Right hindlimb (tissue), 1 donor: Measurements from ENCODE around the gene KPNA1.

Experiments used
- DNase-seq: peaks from one replicate; pipeline ENCODE4 v3.0.0-alpha.2; 2018

The KPNA1 gene

GRCh38 chr3:122410639-122411038, 104.1 kb downstream of the KPNA1 start:
- no peak for DNase-seq

- DNase-seq = no peak
These were observed 104.6 kb downstream of the KPNA1 start for GRCh38 chr3:122410111-122410510.

GRCh38 chr3:122409446-122409845, 105.3 kb downstream of the KPNA1 start:
- no peak for DNase-seq

- no peak for DNase-seq
These were observed 106.8 kb downstream of the KPNA1 start for GRCh38 chr3:122407946-122408345.

GRCh38 chr3:122406198-122406597, 108.5 kb downstream of the KPNA1 start:
- no peak for DNase-seq

GRCh38 chr3:122405015-122405414, 109.7 kb downstream of the KPNA1 start:
- no peak for DNase-seq

GRCh38 chr3:122403489-122403888, 111.2 kb downstream of the KPNA1 start:
- DNase-seq = no peak

GRCh38 chr3:122398920-122399319, 115.8 kb downstream of the KPNA1 start:
- no peak for DNase-seq

- no peak for DNase-seq
These were observed 117.5 kb downstream of the KPNA1 start for GRCh38 chr3:122397201-122397600.

- DNase-seq = no peak
These were observed 118.2 kb downstream of the KPNA1 start for GRCh38 chr3:122396511-122396910.

GRCh38 chr3:122395582-122395981, 119.2 kb downstream of the KPNA1 start:
- no peak for DNase-seq

GRCh38 chr3:122394173-122394572, 120.6 kb downstream of the KPNA1 start:
- DNase-seq = no peak

- DNase-seq = no peak
These were observed 121.6 kb downstream of the KPNA1 start for GRCh38 chr3:122392868-122393844.

GRCh38 chr3:122391681-122392446, 122.9 kb downstream of the KPNA1 start:
- DNase-seq = no peak

- DNase-seq = no peak
These were observed 124.1 kb downstream of the KPNA1 start for GRCh38 chr3:122390665-122391064.

GRCh38 chr3:122389892-122390291, 124.8 kb downstream of the KPNA1 start:
- no peak for DNase-seq

- DNase-seq = no peak
These were observed 125.5 kb downstream of the KPNA1 start for GRCh38 chr3:122389197-122389596.

- DNase-seq = no peak
These were observed 127.0 kb downstream of the KPNA1 start for GRCh38 chr3:122387709-122388108.

- peak; percentile 94 for DNase-seq
These were observed 130.7 kb downstream of the KPNA1 start, which contains the start of gene FAM162A for GRCh38 chr3:122383771-122384697. FAM162A (plus strand) TSS chr3:122384182; CDS start chr3:122384266, 84 bp downstream.

GRCh38 chr3:122382888-122383666, 131.7 kb downstream of the KPNA1 start, which contains the start of gene MIX23:
MIX23 (minus strand) TSS chr3:122383231; CDS start chr3:122383224, 7 bp downstream.
- DNase-seq = peak; percentile 92

- DNase-seq = no peak
These were observed 136.8 kb downstream of the KPNA1 start for GRCh38 chr3:122377975-122378374.

GRCh38 chr3:122374034-122374433, 140.7 kb downstream of the KPNA1 start:
- DNase-seq = no peak
